Panc1 (cell line): ENCODE results near the gene DGKG.

Experiments used
- CTCF ChIP-seq: fragments of 450-650 bp; IDR thresholded peaks from 2 replicates; pipeline ENCODE4 v1.5.1; 2017; ENCODE audit warnings: mild to moderate bottlenecking
- POLR2AphosphoS5 ChIP-seq: IDR thresholded peaks from 2 replicates; pipeline ENCODE4 v1.6.1; 2012; ENCODE audit warnings: mild to moderate bottlenecking, low read depth, low read length, moderate library complexity
- SIN3A ChIP-seq: IDR thresholded peaks from 2 replicates; pipeline ENCODE4 v1.6.1; 2012; ENCODE audit warnings: low read depth, mild to moderate bottlenecking, low read length, moderate library complexity, borderline replicate concordance; ENCODE audit not compliant: insufficient read depth

GRCh38 chr3:186339180-186339918, 22.7 kb downstream of the DGKG start:
- TF ChIP-seq POLR2AphosphoS5 (no peak), CTCF (no peak), SIN3A (no peak)
